ENCODE measurements around the gene MECP2.

MECP2 gene

GRCh38 chrX:154033848-154034247 lies 63.7 kb downstream of the MECP2 start:
- TF ChIP-seq, protein P1, sequence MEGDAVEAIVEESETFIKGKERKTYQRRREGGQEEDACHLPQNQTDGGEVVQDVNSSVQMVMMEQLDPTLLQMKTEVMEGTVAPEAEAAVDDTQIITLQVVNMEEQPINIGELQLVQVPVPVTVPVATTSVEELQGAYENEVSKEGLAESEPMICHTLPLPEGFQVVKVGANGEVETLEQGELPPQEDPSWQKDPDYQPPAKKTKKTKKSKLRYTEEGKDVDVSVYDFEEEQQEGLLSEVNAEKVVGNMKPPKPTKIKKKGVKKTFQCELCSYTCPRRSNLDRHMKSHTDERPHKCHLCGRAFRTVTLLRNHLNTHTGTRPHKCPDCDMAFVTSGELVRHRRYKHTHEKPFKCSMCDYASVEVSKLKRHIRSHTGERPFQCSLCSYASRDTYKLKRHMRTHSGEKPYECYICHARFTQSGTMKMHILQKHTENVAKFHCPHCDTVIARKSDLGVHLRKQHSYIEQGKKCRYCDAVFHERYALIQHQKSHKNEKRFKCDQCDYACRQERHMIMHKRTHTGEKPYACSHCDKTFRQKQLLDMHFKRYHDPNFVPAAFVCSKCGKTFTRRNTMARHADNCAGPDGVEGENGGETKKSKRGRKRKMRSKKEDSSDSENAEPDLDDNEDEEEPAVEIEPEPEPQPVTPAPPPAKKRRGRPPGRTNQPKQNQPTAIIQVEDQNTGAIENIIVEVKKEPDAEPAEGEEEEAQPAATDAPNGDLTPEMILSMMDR (IDR thresholded peaks at IDR 0.05; ENCODE audit: poor library complexity, severe bottlenecking), result no peak
- Histone ChIP-seq H3K4me3 (ENCODE audit: severe bottlenecking) (no peak overlapping the region), H3K27ac (ENCODE audit: poor library complexity, severe bottlenecking) (no peak overlapping the region), H3K36me3 (ENCODE audit: low read depth) (peaks cover 4% of the 10 kb centered on the region), H3K9me3 (ENCODE audit: severe bottlenecking) (no peaks in the 10 kb centered on the region), H3K4me1 (ENCODE audit: insufficient read depth, poor library complexity, severe bottlenecking) (no peaks in the 10 kb centered on the region), H3K27me3 (ENCODE audit: insufficient read depth, poor library complexity, severe bottlenecking) (no peaks in the 10 kb centered on the region)
- DNase-seq (ENCODE audit: low spot score) (no peak), ATAC-seq (ENCODE audit: low read depth) (no peak)

- TF ChIP-seq, protein P1 (IDR thresholded peaks at IDR 0.05; ENCODE audit: poor library complexity, severe bottlenecking), result no peak
- DNase-seq (ENCODE audit: low spot score) (no peak), ATAC-seq (ENCODE audit: low read depth) (no peak)
- Histone ChIP-seq H3K27ac (ENCODE audit: poor library complexity, severe bottlenecking) (no peak overlapping the region), H3K9me3 (ENCODE audit: severe bottlenecking) (no peaks in the 10 kb centered on the region), H3K36me3 (ENCODE audit: low read depth) (peaks cover 4% of the 10 kb centered on the region), H3K4me3 (ENCODE audit: severe bottlenecking) (no peak overlapping the region), H3K27me3 (ENCODE audit: insufficient read depth, poor library complexity, severe bottlenecking) (no peaks in the 10 kb centered on the region), H3K4me1 (ENCODE audit: insufficient read depth, poor library complexity, severe bottlenecking) (no peaks in the 10 kb centered on the region)
These were observed 64.9 kb downstream of the MECP2 start for GRCh38 chrX:154032653-154033052.

DNA sequence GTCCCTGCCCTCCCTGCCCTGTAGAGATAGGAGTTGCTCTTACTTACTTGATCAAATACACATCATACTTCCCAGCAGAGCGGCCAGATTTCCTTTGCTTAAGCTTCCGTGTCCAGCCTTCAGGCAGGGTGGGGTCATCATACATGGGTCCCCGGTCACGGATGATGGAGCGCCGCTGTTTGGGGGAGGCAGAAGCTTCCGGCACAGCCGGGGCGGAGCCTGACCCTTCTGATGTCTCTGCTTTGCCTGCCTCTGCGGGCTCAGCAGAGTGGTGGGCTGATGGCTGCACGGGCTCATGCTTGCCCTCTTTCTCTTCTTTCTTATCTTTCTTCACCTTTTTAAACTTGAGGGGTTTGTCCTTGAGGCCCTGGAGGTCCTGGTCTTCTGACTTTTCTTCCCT lies 65.4 kb downstream of the MECP2 start:
- Histone ChIP-seq H3K36me3 (ENCODE audit: low read depth) (peaks cover 4% of the 10 kb centered on the region), H3K27ac (ENCODE audit: poor library complexity, severe bottlenecking) (no peak overlapping the region), H3K4me3 (ENCODE audit: severe bottlenecking) (no peak overlapping the region), H3K9me3 (ENCODE audit: severe bottlenecking) (no peaks in the 10 kb centered on the region), H3K4me1 (ENCODE audit: insufficient read depth, poor library complexity, severe bottlenecking) (no peaks in the 10 kb centered on the region), H3K27me3 (ENCODE audit: insufficient read depth, poor library complexity, severe bottlenecking) (no peaks in the 10 kb centered on the region)
- no peak for DNase-seq (ENCODE audit: low spot score)
- no peak for ATAC-seq (ENCODE audit: low read depth)
- TF ChIP-seq, protein P1 (IDR thresholded peaks at IDR 0.05; ENCODE audit: poor library complexity, severe bottlenecking), result no peak

GRCh38 chrX:154030715-154031305 lies 66.7 kb downstream of the MECP2 start:
- DNase-seq (ENCODE audit: low spot score) (no peak), ATAC-seq (ENCODE audit: low read depth) (no peak)
- Histone ChIP-seq H3K4me1 (ENCODE audit: insufficient read depth, poor library complexity, severe bottlenecking) (no peaks in the 10 kb centered on the region), H3K27ac (ENCODE audit: poor library complexity, severe bottlenecking) (no peak overlapping the region), H3K36me3 (ENCODE audit: low read depth) (peaks cover 4% of the 10 kb centered on the region), H3K27me3 (ENCODE audit: insufficient read depth, poor library complexity, severe bottlenecking) (no peaks in the 10 kb centered on the region), H3K9me3 (ENCODE audit: severe bottlenecking) (no peaks in the 10 kb centered on the region), H3K4me3 (ENCODE audit: severe bottlenecking) (no peak overlapping the region)
- TF ChIP-seq, protein P1 (IDR thresholded peaks at IDR 0.05; ENCODE audit: poor library complexity, severe bottlenecking), result no peak

DNA sequence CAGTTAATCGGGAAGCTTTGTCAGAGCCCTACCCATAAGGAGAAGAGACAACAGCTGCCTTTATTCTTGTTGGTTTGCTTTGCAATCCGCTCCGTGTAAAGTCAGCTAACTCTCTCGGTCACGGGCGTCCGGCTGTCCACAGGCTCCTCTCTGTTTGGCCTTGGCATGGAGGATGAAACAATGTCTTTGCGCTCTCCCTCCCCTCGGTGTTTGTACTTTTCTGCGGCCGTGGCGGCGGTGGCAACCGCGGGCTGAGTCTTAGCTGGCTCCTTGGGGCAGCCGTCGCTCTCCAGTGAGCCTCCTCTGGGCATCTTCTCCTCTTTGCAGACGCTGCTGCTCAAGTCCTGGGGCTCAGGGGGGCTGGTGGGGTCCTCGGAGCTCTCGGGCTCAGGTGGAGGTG lies 67.3 kb downstream of the MECP2 start:
- no peak overlapping the region for H3K4me3 ChIP-seq (ENCODE audit: severe bottlenecking)
- peaks cover 4% of the 10 kb centered on the region for H3K36me3 ChIP-seq (ENCODE audit: low read depth)
- H3K27me3 ChIP-seq (ENCODE audit: insufficient read depth, poor library complexity, severe bottlenecking), result no peaks in the 10 kb centered on the region
- ATAC-seq (ENCODE audit: low read depth) (no peak), DNase-seq (ENCODE audit: low spot score) (no peak)
- H3K4me1 ChIP-seq (ENCODE audit: insufficient read depth, poor library complexity, severe bottlenecking), result no peaks in the 10 kb centered on the region
- TF ChIP-seq, protein P1 (IDR thresholded peaks at IDR 0.05; ENCODE audit: poor library complexity, severe bottlenecking), result no peak
- H3K27ac ChIP-seq (ENCODE audit: poor library complexity, severe bottlenecking), result no peak overlapping the region
- no peaks in the 10 kb centered on the region for H3K9me3 ChIP-seq (ENCODE audit: severe bottlenecking)

All from RWPE2 (cell line).